OCI-LY1 (cell line): ENCODE results near the gene TTC17.

Source experiments
- CTCF ChIP-seq: fragments of 200-600 bp; sonication (generic), shearing (Covaris generic); IDR thresholded peaks from 2 replicates; pipeline ENCODE4 v1.5.1; 2017; ENCODE audit warnings: mild to moderate bottlenecking, antibody characterized with exemption, low read length, moderate library complexity, mixed read lengths
- EZH2 ChIP-seq: fragments of 200-600 bp; sonication (generic), shearing (Covaris generic); IDR thresholded peaks from 2 replicates; pipeline ENCODE4 v1.8.0; 2017; ENCODE audit warnings: borderline replicate concordance, mixed run types, mild to moderate bottlenecking, antibody characterized with exemption, low read length, moderate library complexity, mixed read lengths

- TF ChIP-seq CTCF, result no peak
- TF ChIP-seq EZH2, result no peak
These were observed 30.7 kb upstream of the TTC17 start for GRCh38 chr11:43327987-43328386.
